ENCODE results near the gene GJC2.

DNA sequence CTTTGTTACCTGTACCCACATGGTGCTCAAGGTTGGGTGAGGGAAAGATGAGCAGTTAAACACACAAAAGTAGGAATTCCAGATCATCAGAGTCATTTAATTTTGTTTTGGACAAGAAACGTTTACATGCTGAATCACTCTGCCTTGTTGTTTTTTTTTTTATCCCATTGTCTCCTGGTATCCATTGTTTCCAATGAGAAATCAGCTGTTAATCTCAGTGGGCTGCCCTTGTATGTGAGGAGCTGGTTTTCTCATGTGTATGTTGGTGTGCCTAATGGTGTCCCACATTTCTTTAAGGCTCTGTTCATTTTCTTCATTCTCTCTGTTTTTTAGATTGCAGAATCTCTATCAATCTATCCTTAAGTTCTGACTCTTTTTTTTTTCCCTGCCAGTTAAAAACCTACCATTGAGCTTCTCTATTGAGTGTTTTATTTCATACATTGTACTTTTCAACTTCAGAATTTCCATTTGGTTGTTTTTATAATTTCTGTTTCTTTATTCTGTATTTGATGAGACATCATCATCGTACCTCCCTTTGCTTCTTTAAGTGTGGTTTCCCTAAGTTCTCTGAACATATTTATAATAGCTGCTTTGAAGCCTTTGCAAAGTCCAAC, 49.4 kb downstream of the GJC2 start:
- TF ChIP-seq, protein P1, sequence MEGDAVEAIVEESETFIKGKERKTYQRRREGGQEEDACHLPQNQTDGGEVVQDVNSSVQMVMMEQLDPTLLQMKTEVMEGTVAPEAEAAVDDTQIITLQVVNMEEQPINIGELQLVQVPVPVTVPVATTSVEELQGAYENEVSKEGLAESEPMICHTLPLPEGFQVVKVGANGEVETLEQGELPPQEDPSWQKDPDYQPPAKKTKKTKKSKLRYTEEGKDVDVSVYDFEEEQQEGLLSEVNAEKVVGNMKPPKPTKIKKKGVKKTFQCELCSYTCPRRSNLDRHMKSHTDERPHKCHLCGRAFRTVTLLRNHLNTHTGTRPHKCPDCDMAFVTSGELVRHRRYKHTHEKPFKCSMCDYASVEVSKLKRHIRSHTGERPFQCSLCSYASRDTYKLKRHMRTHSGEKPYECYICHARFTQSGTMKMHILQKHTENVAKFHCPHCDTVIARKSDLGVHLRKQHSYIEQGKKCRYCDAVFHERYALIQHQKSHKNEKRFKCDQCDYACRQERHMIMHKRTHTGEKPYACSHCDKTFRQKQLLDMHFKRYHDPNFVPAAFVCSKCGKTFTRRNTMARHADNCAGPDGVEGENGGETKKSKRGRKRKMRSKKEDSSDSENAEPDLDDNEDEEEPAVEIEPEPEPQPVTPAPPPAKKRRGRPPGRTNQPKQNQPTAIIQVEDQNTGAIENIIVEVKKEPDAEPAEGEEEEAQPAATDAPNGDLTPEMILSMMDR (IDR thresholded peaks at IDR 0.05; ENCODE audit: borderline replicate concordance, extremely low read depth, low read length, poor library complexity, severe bottlenecking): no peak
- no peak for TF ChIP-seq EZH2 (IDR thresholded peaks at IDR 0.05; ENCODE audit: borderline replicate concordance, low read depth, low read length, severe bottlenecking)

Data from DND-41 (cell line).